Panc1 (cell line): ENCODE data around the gene GCSAM.

ENCODE experiments used
- POLR2AphosphoS5 ChIP-seq: IDR thresholded peaks from 2 replicates; pipeline ENCODE4 v1.6.1; 2012; ENCODE audit warnings: mild to moderate bottlenecking, low read depth, low read length, moderate library complexity
- SIN3A ChIP-seq: IDR thresholded peaks from 2 replicates; pipeline ENCODE4 v1.6.1; 2012; ENCODE audit warnings: low read depth, mild to moderate bottlenecking, low read length, moderate library complexity, borderline replicate concordance; ENCODE audit not compliant: insufficient read depth

DNA sequence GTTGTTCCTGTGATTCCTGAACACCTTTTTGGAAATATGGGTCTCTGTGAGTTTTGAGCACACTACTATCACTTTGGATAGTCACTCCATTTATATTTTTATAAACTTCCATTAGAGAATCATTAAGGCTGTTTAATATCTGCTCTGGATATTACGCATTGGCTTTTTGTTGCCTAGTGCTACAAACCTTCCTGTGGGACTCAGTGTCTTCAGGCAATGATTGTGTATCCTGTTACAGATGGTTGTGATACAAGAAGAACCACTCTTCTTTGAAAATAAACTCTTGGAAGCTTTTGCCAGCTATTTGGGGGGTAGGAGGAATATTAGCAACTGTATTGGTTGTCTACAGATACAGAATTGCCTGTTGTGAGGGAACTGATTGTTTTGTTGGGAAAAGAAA is 15.6 kb downstream of the GCSAM start:
- no peak for TF ChIP-seq POLR2AphosphoS5
- TF ChIP-seq SIN3A, result no peak
